Stomach (tissue), 4 donors: ENCODE measurements around the gene TSPAN2.

Experiments used
- EP300 ChIP-seq: sonication (generic); formaldehyde crosslinking; IDR thresholded peaks from one replicate; pipeline ENCODE4 v1.6.1; 2017; ENCODE audit warnings: antibody characterized with exemption
- POLR2A ChIP-seq, 4 donors: fragments of 450-650 bp; IDR thresholded peaks; one replicate each; pipeline ENCODE4 v1.6.1; 2016; ENCODE audit warnings: antibody characterized with exemption in 4 of 4, control low read depth in 2 of 4, mild to moderate bottlenecking in 1 of 4, moderate library complexity in 1 of 4
- POLR2AphosphoS5 ChIP-seq, 3 donors: sonication (generic); formaldehyde crosslinking; IDR thresholded peaks; one replicate each; pipeline ENCODE4 v1.6.1; 2016; ENCODE audit warnings: antibody characterized with exemption in 3 of 3
- TF ChIP-seq, protein P1 (sequence below), 7 experiments: fragments of 450-650 bp in 4 of 7; fragments of 200-600 bp in 3 of 7; sonication (generic) in 3 of 7; IDR thresholded peaks; one replicate each; pipeline ENCODE4 v1.5.1; 2016 to 2019; ENCODE audit warnings: antibody characterized with exemption in 7 of 7, control low read depth in 2 of 7, mild to moderate bottlenecking in 1 of 7

DNA sequence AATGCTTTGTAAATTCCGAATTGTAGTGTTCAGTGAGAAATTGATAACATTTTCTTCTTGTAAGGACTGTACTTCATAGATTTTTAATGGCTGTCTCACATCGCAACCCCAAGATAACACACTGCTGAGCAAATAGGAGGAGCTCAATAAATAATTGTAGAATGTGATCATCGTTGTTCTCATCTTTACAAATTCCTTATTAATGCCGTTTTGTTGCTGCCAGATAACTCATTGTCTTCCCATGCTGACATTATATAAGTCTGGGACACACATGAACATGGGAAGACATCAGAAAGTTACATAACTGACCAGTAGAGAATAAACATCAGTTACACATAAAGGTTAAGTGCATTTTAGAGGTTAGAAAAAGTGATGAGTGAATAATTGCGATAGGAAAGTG is 46.4 kb upstream of the TSPAN2 start:
- TF ChIP-seq POLR2A (IDR thresholded peaks at IDR 0.05), result no peak
- TF ChIP-seq POLR2AphosphoS5 (IDR thresholded peaks at IDR 0.05), result no peak
- TF ChIP-seq, protein P1, sequence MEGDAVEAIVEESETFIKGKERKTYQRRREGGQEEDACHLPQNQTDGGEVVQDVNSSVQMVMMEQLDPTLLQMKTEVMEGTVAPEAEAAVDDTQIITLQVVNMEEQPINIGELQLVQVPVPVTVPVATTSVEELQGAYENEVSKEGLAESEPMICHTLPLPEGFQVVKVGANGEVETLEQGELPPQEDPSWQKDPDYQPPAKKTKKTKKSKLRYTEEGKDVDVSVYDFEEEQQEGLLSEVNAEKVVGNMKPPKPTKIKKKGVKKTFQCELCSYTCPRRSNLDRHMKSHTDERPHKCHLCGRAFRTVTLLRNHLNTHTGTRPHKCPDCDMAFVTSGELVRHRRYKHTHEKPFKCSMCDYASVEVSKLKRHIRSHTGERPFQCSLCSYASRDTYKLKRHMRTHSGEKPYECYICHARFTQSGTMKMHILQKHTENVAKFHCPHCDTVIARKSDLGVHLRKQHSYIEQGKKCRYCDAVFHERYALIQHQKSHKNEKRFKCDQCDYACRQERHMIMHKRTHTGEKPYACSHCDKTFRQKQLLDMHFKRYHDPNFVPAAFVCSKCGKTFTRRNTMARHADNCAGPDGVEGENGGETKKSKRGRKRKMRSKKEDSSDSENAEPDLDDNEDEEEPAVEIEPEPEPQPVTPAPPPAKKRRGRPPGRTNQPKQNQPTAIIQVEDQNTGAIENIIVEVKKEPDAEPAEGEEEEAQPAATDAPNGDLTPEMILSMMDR (IDR thresholded peaks at IDR 0.05), result no peak
- no peak for TF ChIP-seq EP300
